ENCODE results near the gene TNFSF13B.

DNA sequence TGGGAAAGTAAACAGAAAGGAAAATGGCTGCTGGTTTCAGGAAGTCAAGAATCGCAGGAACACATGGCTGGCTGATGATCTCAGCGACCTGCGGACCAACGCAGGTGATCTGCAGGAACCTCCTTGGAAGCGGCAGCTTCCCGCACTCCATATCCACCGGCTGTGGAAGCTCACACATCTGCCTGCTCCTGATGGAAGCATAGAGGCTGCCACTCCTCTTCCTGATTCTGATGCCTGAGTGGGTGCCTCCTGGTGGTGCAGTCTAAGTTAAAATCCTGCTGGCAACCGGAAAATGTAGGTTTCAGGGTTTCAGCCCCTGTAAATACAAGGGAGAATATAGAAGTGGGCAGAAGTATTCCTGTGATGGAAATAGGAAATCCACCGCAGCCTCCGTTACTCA lies 75.5 kb downstream of the TNFSF13B start:
- TF ChIP-seq, protein P1, sequence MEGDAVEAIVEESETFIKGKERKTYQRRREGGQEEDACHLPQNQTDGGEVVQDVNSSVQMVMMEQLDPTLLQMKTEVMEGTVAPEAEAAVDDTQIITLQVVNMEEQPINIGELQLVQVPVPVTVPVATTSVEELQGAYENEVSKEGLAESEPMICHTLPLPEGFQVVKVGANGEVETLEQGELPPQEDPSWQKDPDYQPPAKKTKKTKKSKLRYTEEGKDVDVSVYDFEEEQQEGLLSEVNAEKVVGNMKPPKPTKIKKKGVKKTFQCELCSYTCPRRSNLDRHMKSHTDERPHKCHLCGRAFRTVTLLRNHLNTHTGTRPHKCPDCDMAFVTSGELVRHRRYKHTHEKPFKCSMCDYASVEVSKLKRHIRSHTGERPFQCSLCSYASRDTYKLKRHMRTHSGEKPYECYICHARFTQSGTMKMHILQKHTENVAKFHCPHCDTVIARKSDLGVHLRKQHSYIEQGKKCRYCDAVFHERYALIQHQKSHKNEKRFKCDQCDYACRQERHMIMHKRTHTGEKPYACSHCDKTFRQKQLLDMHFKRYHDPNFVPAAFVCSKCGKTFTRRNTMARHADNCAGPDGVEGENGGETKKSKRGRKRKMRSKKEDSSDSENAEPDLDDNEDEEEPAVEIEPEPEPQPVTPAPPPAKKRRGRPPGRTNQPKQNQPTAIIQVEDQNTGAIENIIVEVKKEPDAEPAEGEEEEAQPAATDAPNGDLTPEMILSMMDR (IDR thresholded peaks at IDR 0.05) = no peak
- TF ChIP-seq POLR2A (IDR thresholded peaks at IDR 0.05) = no peak

All from body of pancreas (tissue), 4 donors.